PFSK-1 (cell line): ENCODE measurements around the gene PRRT2.

Source experiments
- FOXP2 ChIP-seq: optimal IDR thresholded peaks from 2 replicates; pipeline ENCODE3; 2011; ENCODE audit warnings: borderline replicate concordance, control low read depth, inconsistent platforms; ENCODE audit not compliant: insufficient read depth; ENCODE audit errors: extremely low read length, extremely low read depth
- POLR2AphosphoS5 ChIP-seq: IDR thresholded peaks from 2 replicates; pipeline ENCODE4 v1.6.1; 2012; ENCODE audit warnings: low read depth, mild to moderate bottlenecking, control low read depth, low read length, moderate library complexity
- SIN3A ChIP-seq: IDR thresholded peaks from 2 replicates; pipeline ENCODE4 v1.6.1; 2012; ENCODE audit warnings: mild to moderate bottlenecking, low read length, moderate library complexity, borderline replicate concordance; ENCODE audit not compliant: insufficient read depth
- TAF1 ChIP-seq: IDR thresholded peaks from 2 replicates; pipeline ENCODE4 v1.6.1; 2012; ENCODE audit warnings: low read length, control low read depth, borderline replicate concordance; ENCODE audit not compliant: insufficient read depth
- TF ChIP-seq, protein P1 (sequence below), 2 experiments: IDR thresholded peaks; 2 replicates each; pipeline versions ENCODE4 v1.6.1 to v1.8.0; 2011 to 2012; ENCODE audit warnings: low read depth in 2 of 2, low read length in 2 of 2, control low read depth in 1 of 2, inconsistent platforms in 1 of 2, mild to moderate bottlenecking in 1 of 2, moderate library complexity in 1 of 2; ENCODE audit not compliant: insufficient read depth in 1 of 2

Gene PRRT2

GRCh38 chr16:29843931-29844330, 31.9 kb downstream of the PRRT2 start:
- no peak for TF ChIP-seq POLR2AphosphoS5
- TF ChIP-seq, protein P1, sequence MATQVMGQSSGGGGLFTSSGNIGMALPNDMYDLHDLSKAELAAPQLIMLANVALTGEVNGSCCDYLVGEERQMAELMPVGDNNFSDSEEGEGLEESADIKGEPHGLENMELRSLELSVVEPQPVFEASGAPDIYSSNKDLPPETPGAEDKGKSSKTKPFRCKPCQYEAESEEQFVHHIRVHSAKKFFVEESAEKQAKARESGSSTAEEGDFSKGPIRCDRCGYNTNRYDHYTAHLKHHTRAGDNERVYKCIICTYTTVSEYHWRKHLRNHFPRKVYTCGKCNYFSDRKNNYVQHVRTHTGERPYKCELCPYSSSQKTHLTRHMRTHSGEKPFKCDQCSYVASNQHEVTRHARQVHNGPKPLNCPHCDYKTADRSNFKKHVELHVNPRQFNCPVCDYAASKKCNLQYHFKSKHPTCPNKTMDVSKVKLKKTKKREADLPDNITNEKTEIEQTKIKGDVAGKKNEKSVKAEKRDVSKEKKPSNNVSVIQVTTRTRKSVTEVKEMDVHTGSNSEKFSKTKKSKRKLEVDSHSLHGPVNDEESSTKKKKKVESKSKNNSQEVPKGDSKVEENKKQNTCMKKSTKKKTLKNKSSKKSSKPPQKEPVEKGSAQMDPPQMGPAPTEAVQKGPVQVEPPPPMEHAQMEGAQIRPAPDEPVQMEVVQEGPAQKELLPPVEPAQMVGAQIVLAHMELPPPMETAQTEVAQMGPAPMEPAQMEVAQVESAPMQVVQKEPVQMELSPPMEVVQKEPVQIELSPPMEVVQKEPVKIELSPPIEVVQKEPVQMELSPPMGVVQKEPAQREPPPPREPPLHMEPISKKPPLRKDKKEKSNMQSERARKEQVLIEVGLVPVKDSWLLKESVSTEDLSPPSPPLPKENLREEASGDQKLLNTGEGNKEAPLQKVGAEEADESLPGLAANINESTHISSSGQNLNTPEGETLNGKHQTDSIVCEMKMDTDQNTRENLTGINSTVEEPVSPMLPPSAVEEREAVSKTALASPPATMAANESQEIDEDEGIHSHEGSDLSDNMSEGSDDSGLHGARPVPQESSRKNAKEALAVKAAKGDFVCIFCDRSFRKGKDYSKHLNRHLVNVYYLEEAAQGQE (IDR thresholded peaks at IDR 0.05; ENCODE audit: insufficient read depth in 1 of 2, low read depth in 2 of 2, low read length in 2 of 2) = no peak
- TF ChIP-seq TAF1 = no peak
- TF ChIP-seq FOXP2 = no peak
- TF ChIP-seq SIN3A = no peak

GRCh38 chr16:29844575-29845331, 32.8 kb downstream of the PRRT2 start:
- no peak for TF ChIP-seq TAF1
- TF ChIP-seq, protein P1 (IDR thresholded peaks at IDR 0.05; ENCODE audit: insufficient read depth in 1 of 2, low read depth in 2 of 2, low read length in 2 of 2) = no peak
- no peak for TF ChIP-seq FOXP2
- no peak for TF ChIP-seq POLR2AphosphoS5
- no peak for TF ChIP-seq SIN3A

- TF ChIP-seq FOXP2 (no peak), POLR2AphosphoS5 (no peak), SIN3A (no peak), TAF1 (no peak)
- TF ChIP-seq, protein P1 (IDR thresholded peaks at IDR 0.05; ENCODE audit: insufficient read depth in 1 of 2, low read depth in 2 of 2, low read length in 2 of 2) = no peak
Measured at GRCh38 chr16:29845656-29846055, 33.7 kb downstream of the PRRT2 start.

- TF ChIP-seq POLR2AphosphoS5 (no peak), SIN3A (no peak), FOXP2 (no peak), TAF1 (no peak)
- TF ChIP-seq, protein P1 (IDR thresholded peaks at IDR 0.05; ENCODE audit: insufficient read depth in 1 of 2, low read depth in 2 of 2, low read length in 2 of 2) = no peak
Measured at GRCh38 chr16:29848420-29849297, 36.7 kb downstream of the PRRT2 start.
